NCI-H446 (cell line): ENCODE results near the gene NYAP2.

Experiments
- DNase-seq, 2 experiments: peaks; one replicate each; lab custom pipeline; 2025; lab: John Stamatoyannopoulos, UW

The NYAP2 gene

GRCh38 chr2:225486236-225486635, 86.7 kb downstream of the NYAP2 start:
- no peak for DNase-seq

GRCh38 chr2:225487878-225488416, 88.4 kb downstream of the NYAP2 start:
- no peak for DNase-seq

GRCh38 chr2:225488743-225489142, 89.2 kb downstream of the NYAP2 start:
- no peak for DNase-seq

DNA sequence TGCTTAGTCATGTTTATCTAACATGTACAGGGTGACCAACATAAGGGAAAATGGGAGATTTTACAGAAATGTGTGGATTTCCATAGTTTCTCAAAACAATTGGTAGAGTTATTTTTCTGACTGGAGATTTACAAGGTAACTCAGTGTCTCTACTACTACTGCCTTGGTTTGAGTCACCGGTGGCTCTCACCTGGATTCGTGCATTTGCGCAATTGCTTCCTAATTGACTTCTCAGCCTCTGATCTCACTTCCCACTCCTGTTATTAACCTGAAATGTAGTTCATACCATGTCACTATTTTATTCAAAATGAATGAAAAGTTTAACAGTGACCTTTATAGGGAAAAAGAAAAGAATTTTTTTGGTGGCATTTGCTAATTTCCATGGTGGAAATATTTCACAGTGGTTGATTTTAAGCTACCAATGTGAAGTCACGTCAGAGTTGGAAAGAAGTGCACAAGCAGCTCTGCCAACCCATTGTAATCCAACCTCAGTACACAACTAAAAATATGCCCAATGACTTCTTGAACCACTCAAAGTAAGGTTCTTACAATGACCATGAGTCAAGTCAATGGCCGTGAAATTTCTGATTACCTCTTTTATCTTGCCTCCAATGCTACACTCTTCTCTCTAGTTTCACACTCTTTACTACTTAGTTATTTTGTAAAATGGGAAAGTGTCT, 94.0 kb downstream of the NYAP2 start:
- no peak for DNase-seq

DNA sequence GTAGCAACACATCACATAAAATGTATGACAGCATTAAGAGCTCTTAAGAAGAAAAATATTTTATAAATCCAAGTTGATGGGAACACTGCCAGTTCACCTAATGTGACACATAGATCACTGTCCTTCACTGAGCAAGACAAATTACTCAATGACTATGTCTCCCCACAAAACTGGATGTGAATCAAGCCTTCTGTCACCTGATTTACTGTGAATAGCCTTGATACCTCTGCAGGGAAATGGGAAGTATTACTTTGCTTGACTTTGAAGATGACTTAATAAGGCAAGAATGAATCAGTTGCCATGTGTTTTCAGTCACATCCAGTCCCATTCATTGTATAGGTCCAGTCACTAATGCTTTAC, 94.6 kb downstream of the NYAP2 start:
- peak in 1 of 2 experiments; percentile 24 for DNase-seq

GRCh38 chr2:225495706-225496105, 96.2 kb downstream of the NYAP2 start:
- DNase-seq: no peak

GRCh38 chr2:225496568-225496967, 97.1 kb downstream of the NYAP2 start:
- DNase-seq: no peak

DNA sequence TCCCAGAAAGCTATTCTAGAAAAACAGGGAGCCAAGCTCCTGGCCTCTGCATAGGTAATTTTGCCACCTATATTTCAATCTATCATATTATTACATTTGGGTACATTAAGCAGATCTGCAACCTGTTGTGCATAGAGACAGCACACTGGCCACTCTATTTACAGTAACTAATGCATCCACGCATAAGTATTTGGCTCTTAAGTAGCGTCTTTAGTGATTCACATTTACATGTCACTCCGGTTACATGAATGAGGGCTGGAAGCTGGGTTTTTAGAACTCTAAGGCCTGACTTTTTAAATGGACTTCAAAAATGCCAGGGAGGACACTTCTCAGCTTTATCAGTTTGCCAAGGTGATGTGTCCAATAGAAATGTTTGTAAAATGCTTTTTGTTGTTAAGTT, 97.7 kb downstream of the NYAP2 start:
- no peak for DNase-seq

GRCh38 chr2:225501022-225501421, 101.5 kb downstream of the NYAP2 start:
- DNase-seq: peak in 1 of 2 experiments; percentile 71

GRCh38 chr2:225502971-225503370, 103.5 kb downstream of the NYAP2 start:
- peak in 1 of 2 experiments; percentile 29 for DNase-seq

DNA sequence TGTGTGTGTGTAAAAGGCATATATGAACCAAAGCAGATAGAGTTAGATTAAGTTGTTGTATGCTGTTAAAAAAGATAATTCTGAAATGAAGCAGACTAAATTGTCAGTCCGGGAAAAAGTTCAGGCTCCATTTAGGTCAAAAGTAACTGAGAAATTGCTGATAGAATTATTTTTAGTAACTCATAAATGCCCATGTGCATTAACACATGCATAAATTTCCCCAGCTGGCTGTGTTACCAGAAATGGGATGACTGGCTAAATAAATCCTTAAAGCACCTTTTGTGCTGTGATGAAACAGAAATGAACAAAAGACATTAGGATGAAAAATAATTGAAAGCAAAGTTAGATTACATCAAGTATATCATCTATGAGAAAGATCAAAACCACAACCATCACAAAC, 111.3 kb downstream of the NYAP2 start:
- no peak for DNase-seq

- no peak for DNase-seq
Measured at GRCh38 chr2:225512469-225512868, 113.0 kb downstream of the NYAP2 start.

GRCh38 chr2:225512876-225513540, 113.5 kb downstream of the NYAP2 start:
- no peak for DNase-seq

GRCh38 chr2:225515033-225515432, 115.5 kb downstream of the NYAP2 start:
- no peak for DNase-seq

DNA sequence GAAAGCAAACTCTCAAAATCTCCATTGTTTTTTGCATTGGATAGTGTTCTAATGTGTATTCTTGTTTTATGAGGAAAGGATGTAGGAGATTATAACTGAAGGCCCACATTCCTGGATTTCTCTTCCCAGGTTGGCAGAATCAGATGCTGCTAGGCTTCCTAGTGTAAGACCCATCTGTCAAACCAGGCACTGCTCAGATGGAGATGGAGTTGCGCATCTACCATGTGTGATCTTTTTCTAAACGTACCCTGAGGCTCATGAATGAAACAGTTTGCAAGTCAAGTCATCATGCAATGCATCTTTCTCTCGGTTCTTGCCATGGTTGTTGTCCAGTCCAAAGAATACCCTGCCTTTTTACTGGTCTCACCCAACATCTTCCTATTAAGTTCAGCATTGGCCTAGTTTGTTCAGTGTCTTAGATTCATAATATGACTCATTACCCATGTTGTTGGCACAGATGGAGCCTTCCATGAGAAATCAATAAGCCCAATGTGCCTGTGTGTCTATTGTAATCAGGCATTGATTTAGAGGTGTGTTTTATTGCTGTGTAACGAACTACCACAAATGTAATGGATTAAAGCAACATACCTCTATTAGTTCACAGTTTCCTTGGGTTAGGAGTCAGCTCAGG, 127.4 kb downstream of the NYAP2 start:
- peak in 1 of 2 experiments; percentile 34 for DNase-seq

DNA sequence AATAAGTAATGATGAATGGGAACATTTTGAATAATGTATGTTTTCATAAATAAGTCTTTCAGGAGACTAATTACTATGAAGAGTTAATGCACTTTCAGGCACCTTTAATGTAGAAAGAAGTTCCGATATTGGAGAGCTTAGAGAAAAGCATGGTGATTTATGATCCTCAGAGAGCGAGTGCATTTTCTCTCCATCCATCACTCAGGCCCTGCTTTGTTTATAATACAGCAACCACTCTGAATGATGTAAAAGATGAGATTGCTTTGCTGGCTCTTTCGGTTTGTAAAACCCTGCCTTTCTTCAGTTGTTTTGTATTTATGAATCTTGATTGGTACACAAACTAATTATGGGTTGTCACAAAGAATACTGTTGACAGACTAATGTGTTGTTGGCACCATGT, 132.0 kb downstream of the NYAP2 start:
- DNase-seq: no peak

GRCh38 chr2:225532096-225532495, 132.6 kb downstream of the NYAP2 start:
- DNase-seq: no peak

- DNase-seq: no peak
Measured at GRCh38 chr2:225534037-225534436, 134.5 kb downstream of the NYAP2 start.

- no peak for DNase-seq
Measured at GRCh38 chr2:225534697-225535096, 135.2 kb downstream of the NYAP2 start.

DNA sequence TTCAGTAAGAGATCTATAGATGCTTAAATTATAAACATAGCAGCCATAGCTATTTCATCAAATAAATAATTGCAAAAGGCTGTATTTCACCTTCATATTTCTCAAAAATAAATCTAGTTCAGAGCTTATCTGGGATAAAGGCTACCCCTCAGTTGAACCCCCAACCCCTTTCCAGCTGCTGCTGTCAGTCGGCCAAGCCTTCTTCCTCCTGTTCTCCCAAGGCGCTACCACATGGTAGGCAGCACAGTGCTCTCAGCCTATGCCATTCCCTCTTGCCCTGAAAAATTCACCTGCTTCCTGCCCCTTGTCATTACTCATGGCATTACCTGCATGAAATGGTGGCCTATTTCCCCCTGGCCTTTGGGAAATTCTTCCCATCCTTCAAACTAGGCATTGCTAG, 136.5 kb downstream of the NYAP2 start:
- DNase-seq: no peak

DNA sequence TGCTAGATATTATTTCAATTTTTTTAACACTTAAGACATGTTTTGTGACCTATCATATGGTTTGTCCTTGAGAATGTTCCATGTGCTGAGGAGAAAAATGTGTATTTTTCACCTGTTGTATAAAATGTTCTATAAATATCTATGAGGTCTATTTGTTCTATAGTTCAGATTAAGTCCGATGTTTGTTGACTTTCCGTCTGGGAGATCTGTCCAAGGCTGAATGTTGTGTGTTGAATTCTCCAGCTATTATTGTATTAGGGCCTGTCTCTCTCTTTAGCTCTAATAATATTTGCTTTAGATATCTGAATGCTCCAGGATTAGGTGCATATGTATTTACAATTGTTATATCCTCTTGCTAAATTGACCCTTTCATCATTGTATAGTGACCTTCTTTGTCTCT, 144.1 kb downstream of the NYAP2 start:
- no peak for DNase-seq

DNA sequence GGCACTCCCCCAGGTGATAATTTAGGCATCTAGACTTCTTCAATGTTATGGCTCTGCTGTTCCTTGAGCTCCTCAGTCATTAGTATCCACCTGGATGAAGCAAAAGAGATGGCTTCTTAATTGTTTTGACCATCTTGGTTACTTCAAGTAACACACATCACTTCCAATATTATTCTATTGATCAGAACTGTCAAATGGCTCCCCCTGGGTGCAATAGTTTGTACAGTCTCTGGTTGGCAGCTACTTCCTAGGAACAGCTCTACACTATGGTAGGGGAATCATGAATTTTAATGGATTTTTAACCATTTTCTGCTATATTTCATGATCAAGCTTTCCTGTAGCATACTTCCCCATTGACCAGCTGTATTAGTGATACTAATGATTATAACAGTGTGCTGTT, 157.0 kb downstream of the NYAP2 start:
- DNase-seq: no peak

GRCh38 chr2:225558399-225559071, 159.0 kb downstream of the NYAP2 start:
- no peak for DNase-seq
